Activated CD4-positive, alpha-beta T cell treated with anti-CD3 and anti-CD28 coated beads for 1 hour (primary cell): ENCODE measurements around the gene ACRBP.

Experiments used
- DNase-seq: peaks from one replicate; pipeline ENCODE4 v3.0.0-alpha.2; 2020

The ACRBP gene

GRCh38 chr12:6646276-6647082, 753 bp downstream of the ACRBP start:
- DNase-seq = no peak

GRCh38 chr12:6644903-6645302, 2.3 kb downstream of the ACRBP start:
- DNase-seq = no peak

GRCh38 chr12:6644257-6644596, 3.0 kb downstream of the ACRBP start:
- no peak for DNase-seq

GRCh38 chr12:6643569-6644256, 3.5 kb downstream of the ACRBP start:
- no peak for DNase-seq

GRCh38 chr12:6641131-6641530, 6.1 kb downstream of the ACRBP start:
- no peak for DNase-seq

DNA sequence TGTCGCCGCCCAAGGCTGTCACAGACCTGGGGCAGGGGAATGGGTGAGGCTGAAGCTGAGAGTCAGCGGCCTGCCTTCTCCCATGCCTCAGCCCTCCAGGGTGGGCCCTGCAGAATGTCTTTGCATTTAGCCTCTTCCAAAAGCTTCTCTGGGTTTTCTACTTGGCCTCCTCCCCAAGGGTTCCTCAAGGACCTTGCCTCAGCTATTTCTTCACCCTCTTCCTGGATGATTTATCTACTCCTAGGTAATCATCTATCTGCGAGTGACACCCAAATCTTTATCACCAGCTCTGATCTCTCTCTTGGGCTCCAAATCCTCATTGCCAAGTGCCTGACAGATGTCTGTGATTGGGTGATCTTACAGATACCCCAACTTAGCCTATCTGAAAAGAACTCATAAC, 6.7 kb downstream of the ACRBP start:
- DNase-seq = no peak

- no peak for DNase-seq
Observed at GRCh38 chr12:6639151-6639801, 8.0 kb downstream of the ACRBP start.

- no peak for DNase-seq
Observed at GRCh38 chr12:6638305-6638704, 8.9 kb downstream of the ACRBP start.

GRCh38 chr12:6635856-6636531, 11.2 kb downstream of the ACRBP start, which contains the start of gene LPAR5:
Gene LPAR5 (minus strand): TSS chr12:6635959. CDS start chr12:6621248, 14,711 bp downstream.
- DNase-seq = no peak

DNA sequence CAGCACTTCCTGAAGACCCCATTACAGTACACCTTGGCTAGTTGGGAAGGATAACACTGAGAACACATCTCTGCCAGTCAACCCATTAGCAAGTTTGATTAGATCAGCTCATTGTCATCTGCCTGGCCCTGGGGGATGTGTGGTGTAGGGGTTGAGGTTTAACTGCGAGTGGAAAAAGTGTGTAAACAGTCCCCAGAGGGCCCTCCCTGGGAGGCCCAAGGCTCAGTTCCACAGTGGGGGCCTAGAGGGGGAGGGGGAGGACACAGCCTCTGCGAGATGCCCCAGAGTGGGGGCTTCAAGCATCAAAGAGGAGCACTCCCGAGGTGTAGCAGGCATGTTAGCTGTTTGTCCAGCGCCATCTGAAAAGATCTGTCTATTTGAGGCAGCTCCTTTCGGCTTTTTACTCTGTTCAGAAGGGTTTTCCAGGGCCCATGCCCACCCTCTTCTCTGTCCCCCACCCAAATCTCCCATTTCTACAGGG, 11.8 kb downstream of the ACRBP start:
- peak; percentile 50 for DNase-seq

- peak; percentile 42 for DNase-seq
Observed at GRCh38 chr12:6632026-6632983, 14.9 kb downstream of the ACRBP start.

- DNase-seq = no peak
Observed at GRCh38 chr12:6631549-6631961, 15.7 kb downstream of the ACRBP start.

- DNase-seq = no peak
Observed at GRCh38 chr12:6630736-6631135, 16.5 kb downstream of the ACRBP start.

DNA sequence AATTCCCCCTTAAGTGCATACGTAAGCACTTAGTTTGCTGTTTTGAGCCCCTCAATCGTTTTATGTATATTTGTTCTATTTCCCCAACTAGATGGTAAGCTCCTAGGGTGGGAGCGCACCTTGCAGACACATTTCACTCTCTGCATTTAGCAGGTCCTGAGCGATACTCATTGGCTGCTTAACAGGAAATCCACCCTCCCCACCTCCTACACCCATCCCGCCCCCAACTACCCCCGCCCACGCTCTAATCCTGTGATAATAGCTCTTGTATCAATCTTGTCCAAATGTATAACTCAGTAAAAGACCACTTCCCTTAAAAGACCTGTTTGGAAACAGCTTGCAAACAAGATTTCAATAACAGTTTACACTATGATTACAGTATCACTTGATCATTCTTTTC, 19.6 kb downstream of the ACRBP start:
- no peak for DNase-seq

DNA sequence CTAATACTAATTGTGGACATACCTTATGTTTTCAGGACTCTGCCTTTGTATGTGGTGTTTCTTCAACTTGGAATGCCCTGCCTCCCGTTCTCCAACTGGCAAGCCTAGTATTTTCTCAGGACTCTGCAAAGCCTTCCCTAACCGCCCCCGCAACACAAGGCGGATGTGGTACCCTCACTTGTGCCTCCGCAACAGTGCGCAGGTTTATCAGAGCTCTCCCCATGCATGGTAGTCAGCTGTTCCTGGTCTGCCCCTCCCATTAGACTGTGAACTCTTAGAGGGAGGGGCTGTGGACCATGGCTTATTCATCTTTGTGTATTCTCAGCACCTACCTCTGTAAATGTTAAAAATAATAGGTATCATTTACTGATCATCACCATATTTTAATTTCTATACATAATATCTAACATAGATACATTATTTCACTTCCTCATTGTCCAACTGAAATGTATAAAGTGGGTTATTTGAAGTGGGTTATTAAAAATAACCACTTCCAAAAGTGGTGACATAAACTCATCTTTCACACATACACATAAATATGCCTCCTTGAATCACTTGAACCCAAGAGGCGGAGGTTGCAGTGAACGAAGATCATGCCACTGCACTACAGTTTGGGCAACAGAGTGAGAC, 20.5 kb downstream of the ACRBP start:
- no peak for DNase-seq

DNA sequence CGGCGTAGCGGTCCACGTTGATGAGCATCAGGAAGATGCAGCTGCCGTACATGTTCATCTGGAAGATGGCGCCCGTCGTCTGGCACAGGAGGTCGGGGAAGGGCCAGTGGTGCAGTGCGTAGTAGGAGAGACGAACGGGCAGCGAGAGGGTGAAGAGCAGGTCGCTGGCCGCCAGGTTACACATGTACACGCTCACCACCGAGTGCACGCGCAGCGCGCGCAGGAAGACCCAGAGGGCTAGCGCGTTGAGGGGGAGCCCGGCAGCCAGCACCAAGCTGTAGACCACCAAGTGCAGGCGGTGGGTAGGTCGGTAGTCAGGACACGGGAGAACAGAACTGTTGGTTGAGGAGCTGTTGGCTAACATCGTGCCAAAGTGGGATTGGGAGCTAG, 26.4 kb downstream of the ACRBP start:
- DNase-seq = no peak

DNA sequence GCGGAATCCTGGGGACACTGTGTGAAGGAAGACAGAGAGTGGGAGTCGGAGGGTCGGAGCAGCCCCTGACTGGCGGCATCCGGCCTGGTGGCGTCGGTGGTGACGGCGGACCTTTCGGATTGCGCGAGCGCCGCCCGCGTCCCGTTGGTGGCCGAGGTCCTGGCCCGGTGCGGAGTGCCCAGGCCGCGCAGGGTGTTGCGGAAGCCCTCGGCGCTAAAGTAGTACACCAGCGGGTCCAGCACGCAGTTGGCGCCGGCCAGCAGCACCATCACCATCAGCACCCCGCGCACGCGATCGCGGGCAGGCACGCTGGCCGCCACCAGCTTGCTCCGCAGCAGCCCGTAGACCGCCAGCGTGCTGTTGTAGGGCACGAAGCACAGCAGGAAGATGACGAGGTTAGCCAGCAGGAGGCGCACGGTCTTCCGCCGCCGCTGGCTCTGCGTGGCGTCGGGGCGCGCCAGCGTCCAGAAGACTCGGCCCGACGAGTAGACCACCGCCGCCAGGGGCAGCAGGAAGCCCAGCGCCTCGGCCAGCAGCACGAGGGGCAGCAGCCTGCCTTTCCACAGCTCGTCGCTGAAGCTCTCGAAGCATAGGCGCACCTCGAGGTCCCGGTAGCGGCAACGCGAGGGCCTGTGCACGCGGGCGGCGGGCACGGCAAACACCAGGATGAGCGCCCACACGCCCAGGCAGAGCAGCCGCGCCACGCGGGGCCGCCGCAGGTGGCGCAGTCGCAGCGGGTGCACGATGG, 26.9 kb downstream of the ACRBP start:
- peak; percentile 31 for DNase-seq

DNA sequence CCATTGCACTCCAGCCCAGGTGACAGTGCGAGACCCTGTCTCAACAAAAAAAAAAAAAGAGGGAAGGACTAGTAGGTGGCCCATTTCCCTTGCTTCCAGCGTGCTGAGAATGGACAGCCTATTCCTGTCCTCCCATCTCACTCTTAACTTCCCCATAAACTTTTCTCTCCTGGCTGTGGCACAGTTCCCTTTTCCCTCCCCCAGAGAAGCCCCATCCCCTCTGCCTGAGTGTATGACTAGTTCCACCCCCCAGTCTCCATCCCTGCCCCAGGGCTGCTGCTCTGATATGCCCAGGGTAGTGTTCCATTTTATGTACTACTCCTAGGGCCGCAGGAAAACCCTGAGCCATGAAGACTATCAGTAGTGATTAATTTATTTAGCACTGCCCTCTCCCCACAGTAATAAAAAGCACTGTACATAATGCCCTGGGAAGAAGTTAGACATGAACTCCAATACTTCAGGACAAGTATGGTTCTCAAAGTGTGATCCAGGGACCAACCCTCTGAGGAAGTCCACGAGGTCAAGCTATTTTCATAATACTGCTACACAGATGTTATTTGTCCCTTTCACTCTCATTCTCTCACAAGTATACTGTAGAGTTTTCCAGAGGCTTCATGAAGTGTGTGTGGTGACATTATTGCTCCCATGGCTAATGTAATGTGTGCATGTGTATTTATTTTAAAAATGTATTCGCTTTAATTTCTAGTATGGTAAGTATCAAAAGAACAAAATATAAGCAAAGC, 28.6 kb downstream of the ACRBP start:
- no peak for DNase-seq

- no peak for DNase-seq
Observed at GRCh38 chr12:6615802-6616201, 31.4 kb downstream of the ACRBP start.
